ENCODE data around the gene COL4A2.

The COL4A2 gene

GRCh38 chr13:110490009-110490770 lies 183.1 kb downstream of the COL4A2 start:
- TF ChIP-seq, protein P1, sequence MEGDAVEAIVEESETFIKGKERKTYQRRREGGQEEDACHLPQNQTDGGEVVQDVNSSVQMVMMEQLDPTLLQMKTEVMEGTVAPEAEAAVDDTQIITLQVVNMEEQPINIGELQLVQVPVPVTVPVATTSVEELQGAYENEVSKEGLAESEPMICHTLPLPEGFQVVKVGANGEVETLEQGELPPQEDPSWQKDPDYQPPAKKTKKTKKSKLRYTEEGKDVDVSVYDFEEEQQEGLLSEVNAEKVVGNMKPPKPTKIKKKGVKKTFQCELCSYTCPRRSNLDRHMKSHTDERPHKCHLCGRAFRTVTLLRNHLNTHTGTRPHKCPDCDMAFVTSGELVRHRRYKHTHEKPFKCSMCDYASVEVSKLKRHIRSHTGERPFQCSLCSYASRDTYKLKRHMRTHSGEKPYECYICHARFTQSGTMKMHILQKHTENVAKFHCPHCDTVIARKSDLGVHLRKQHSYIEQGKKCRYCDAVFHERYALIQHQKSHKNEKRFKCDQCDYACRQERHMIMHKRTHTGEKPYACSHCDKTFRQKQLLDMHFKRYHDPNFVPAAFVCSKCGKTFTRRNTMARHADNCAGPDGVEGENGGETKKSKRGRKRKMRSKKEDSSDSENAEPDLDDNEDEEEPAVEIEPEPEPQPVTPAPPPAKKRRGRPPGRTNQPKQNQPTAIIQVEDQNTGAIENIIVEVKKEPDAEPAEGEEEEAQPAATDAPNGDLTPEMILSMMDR (conservative IDR thresholded peaks at IDR 0.05; ENCODE audit: low read depth, low read length): no peak
- no peak overlapping the region for H3K27ac ChIP-seq
- H3K4me3 ChIP-seq (IDR thresholded peaks at IDR 0.05; ENCODE audit: insufficient read depth, low read depth, low read length): no peak overlapping the region
- no peak overlapping the region for H2AFZ ChIP-seq (ENCODE audit: low read depth)
- no peaks in the 10 kb centered on the region for H3K36me3 ChIP-seq (ENCODE audit: insufficient read depth)
- no peaks in the 10 kb centered on the region for H3K27me3 ChIP-seq (ENCODE audit: insufficient read depth, low read depth)
- H3K4me2 ChIP-seq: no peak overlapping the region
- no peaks in the 10 kb centered on the region for H3K79me2 ChIP-seq (ENCODE audit: insufficient read depth, low read depth)
- no peaks in the 10 kb centered on the region for H3K4me1 ChIP-seq (ENCODE audit: low read depth, poor library complexity, severe bottlenecking)
- no peak overlapping the region for H3K9ac ChIP-seq
- H4K20me1 ChIP-seq (ENCODE audit: insufficient read depth): no peaks in the 10 kb centered on the region

DNA sequence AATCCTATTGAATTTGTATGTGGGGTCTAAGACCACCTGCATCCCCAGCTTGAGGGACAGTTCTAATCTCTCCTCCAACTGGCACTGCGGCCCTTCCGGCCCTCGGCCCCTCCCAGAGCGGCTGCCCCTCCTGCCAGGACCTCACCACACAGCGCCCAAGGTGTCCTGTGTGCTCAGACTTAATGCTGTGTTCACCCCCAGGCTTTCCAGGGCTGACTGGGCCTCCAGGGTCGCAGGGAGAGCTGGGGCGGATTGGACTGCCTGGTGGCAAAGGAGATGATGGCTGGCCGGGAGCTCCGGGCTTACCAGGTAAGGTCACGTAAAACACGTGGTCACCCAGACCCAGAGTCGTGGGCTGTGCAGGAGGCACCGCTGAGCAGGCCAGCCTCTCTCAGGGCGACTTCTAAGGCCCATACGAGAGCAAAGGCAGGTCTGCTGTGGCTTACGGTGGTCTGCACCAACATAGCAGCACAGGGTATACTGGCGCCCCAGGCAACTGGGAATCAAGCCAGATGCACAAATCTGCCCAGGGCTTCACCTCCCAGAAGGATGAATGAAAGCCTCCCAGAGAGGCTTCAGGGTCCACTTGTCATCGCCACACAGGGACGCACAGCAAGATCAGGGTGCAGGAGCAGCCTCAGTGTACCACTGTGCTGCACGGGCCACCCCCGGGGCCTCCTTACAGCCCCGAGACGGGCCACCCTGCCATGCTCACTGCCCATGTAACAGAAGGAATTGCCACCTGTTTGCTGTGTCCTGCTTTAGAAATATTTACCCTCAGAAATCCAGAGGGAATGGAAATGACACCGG lies 185.0 kb downstream of the COL4A2 start:
- no peak overlapping the region for H3K27ac ChIP-seq
- H3K4me1 ChIP-seq (ENCODE audit: low read depth, poor library complexity, severe bottlenecking): no peaks in the 10 kb centered on the region
- no peaks in the 10 kb centered on the region for H4K20me1 ChIP-seq (ENCODE audit: insufficient read depth)
- no peak overlapping the region for H2AFZ ChIP-seq (ENCODE audit: low read depth)
- H3K4me3 ChIP-seq (IDR thresholded peaks at IDR 0.05; ENCODE audit: insufficient read depth, low read depth, low read length): no peak overlapping the region
- H3K9ac ChIP-seq: no peak overlapping the region
- H3K36me3 ChIP-seq (ENCODE audit: insufficient read depth): no peaks in the 10 kb centered on the region
- H3K4me2 ChIP-seq: no peak overlapping the region
- H3K79me2 ChIP-seq (ENCODE audit: insufficient read depth, low read depth): no peaks in the 10 kb centered on the region
- H3K27me3 ChIP-seq (ENCODE audit: insufficient read depth, low read depth): no peaks in the 10 kb centered on the region
- TF ChIP-seq, protein P1 (conservative IDR thresholded peaks at IDR 0.05; ENCODE audit: low read depth, low read length): no peak

DNA sequence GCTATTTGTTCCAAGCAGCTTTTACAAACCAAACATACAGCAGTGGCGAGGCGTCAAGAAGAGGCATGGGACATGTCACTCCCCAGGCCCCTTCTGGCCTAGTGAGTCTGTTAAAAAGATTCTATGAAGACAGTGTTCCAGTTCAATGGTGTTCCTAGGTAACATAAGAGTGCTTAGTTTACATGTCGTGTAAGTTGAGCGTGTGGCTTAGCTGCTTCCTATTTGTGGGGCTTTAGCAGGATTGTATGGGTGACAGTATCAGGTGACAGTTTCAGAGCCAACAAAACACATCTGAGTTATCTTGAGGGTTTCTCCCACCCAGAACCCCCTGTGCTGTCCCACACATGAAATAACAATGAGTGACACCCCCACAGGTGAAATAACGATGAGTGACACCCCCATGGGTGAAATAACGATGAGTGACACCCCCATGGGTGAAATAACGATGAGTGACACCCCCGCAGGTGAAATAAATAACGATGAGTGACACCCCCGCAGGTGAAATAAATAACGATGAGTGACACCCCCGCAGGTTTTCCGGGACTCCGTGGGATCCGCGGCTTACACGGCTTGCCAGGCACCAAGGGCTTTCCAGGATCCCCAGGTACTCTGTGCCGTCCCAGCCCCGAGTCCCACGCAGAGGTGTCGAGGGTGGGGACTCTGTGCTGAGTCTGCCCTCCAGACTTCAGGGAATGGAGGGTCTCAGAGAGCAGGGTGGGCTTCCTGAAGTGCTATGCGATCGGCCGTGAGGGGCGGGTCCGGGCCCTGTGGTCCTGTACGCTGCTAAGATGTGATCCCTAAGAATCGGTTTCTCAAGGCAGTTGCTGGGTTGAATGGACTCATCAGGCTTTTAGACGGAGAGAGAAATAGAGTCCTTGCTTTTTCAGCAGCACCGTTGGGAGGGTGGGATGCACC lies 185.9 kb downstream of the COL4A2 start:
- Histone ChIP-seq H3K79me2 (ENCODE audit: insufficient read depth, low read depth) (no peaks in the 10 kb centered on the region), H4K20me1 (ENCODE audit: insufficient read depth) (no peaks in the 10 kb centered on the region), H3K9ac (no peak overlapping the region), H3K4me1 (ENCODE audit: low read depth, poor library complexity, severe bottlenecking) (no peaks in the 10 kb centered on the region), H3K27me3 (ENCODE audit: insufficient read depth, low read depth) (no peaks in the 10 kb centered on the region), H3K4me2 (no peak overlapping the region), H3K4me3 (IDR thresholded peaks at IDR 0.05; ENCODE audit: insufficient read depth, low read depth, low read length) (no peak overlapping the region), H3K36me3 (ENCODE audit: insufficient read depth) (no peaks in the 10 kb centered on the region), H3K27ac (no peak overlapping the region), H2AFZ (ENCODE audit: low read depth) (no peak overlapping the region)
- TF ChIP-seq, protein P1 (conservative IDR thresholded peaks at IDR 0.05; ENCODE audit: low read depth, low read length): no peak

- Histone ChIP-seq H3K9ac (no peak overlapping the region), H3K79me2 (ENCODE audit: insufficient read depth, low read depth) (no peaks in the 10 kb centered on the region), H3K4me2 (no peak overlapping the region), H4K20me1 (ENCODE audit: insufficient read depth) (no peaks in the 10 kb centered on the region), H2AFZ (ENCODE audit: low read depth) (no peak overlapping the region), H3K27ac (no peak overlapping the region), H3K36me3 (ENCODE audit: insufficient read depth) (no peaks in the 10 kb centered on the region), H3K4me1 (ENCODE audit: low read depth, poor library complexity, severe bottlenecking) (no peaks in the 10 kb centered on the region), H3K4me3 (IDR thresholded peaks at IDR 0.05; ENCODE audit: insufficient read depth, low read depth, low read length) (no peak overlapping the region), H3K27me3 (ENCODE audit: insufficient read depth, low read depth) (no peaks in the 10 kb centered on the region)
- TF ChIP-seq, protein P1 (conservative IDR thresholded peaks at IDR 0.05; ENCODE audit: low read depth, low read length): no peak
Observed at GRCh38 chr13:110493613-110494012, 186.5 kb downstream of the COL4A2 start.
